SK-N-SH treated with all-trans-retinoic acid at 6 μM for 48 hours (cell line): ENCODE data around the gene OR4M1.
"Not testable (repeated sequence)": the region's sequence is repeated elsewhere in the genome, so short reads cannot be mapped to it uniquely, and the experiment has no call there.

ENCODE experiments used
- ATAC-seq: fragments of 200-7000 bp; cut with Tn5 transposase; 3 replicates; pipeline ENCODE4 v1.9.1; 2020; ENCODE audit warnings: mild to moderate bottlenecking, moderate library complexity
- ARNTL ChIP-seq: fragments of 450-650 bp; formaldehyde crosslinking; IDR thresholded peaks from 2 replicates; pipeline ENCODE4 v1.5.0; 2020; ENCODE audit warnings: low read depth, mild to moderate bottlenecking, moderate library complexity, borderline replicate concordance
- CSDC2 ChIP-seq: fragments of 250-450 bp; sonication (Bioruptor Pico); IDR thresholded peaks from 2 replicates; pipeline ENCODE4 v1.5.0; 2020; ENCODE audit warnings: mild to moderate bottlenecking, moderate library complexity
- ESRRG ChIP-seq: fragments of 250-450 bp; sonication (Bioruptor Pico); IDR thresholded peaks from 2 replicates; pipeline ENCODE4 v1.6.1; 2021; ENCODE audit warnings: mild to moderate bottlenecking
- GLIS3 ChIP-seq: fragments of 250-450 bp; sonication (Bioruptor Pico); IDR thresholded peaks from 2 replicates; pipeline ENCODE4 v1.5.0; 2020; ENCODE audit warnings: mild to moderate bottlenecking, moderate library complexity
- ISL1 ChIP-seq: fragments of 250-450 bp; sonication (Bioruptor Pico); IDR thresholded peaks from 2 replicates; pipeline ENCODE4 v2.1.2; 2022; ENCODE audit warnings: mild to moderate bottlenecking, moderate library complexity
- OSR1 ChIP-seq: fragments of 250-450 bp; sonication (Bioruptor Pico); IDR thresholded peaks from 2 replicates; pipeline ENCODE4 v1.8.0; 2022; ENCODE audit warnings: moderate library complexity, mild to moderate bottlenecking, inconsistent platforms
- RARB ChIP-seq: fragments of 250-450 bp; sonication (Bioruptor Pico); IDR thresholded peaks from 2 replicates; pipeline ENCODE4 v1.8.0; 2021; ENCODE audit warnings: mild to moderate bottlenecking, moderate library complexity
- TCF4 ChIP-seq: fragments of 250-450 bp; sonication (Bioruptor Pico); IDR thresholded peaks from 2 replicates; pipeline ENCODE4 v1.8.0; 2021; ENCODE audit warnings: mild to moderate bottlenecking, moderate library complexity, borderline replicate concordance
- TOX ChIP-seq: fragments of 250-450 bp; sonication (Bioruptor Pico); IDR thresholded peaks from 2 replicates; pipeline ENCODE4 v1.8.0; 2021; ENCODE audit warnings: mild to moderate bottlenecking, moderate library complexity, borderline replicate concordance
- ZC3H10 ChIP-seq: fragments of 250-450 bp; sonication (Bioruptor Pico); IDR thresholded peaks from 2 replicates; pipeline ENCODE4 v1.5.1; 2021; ENCODE audit warnings: mild to moderate bottlenecking, moderate library complexity
- ZFP3 ChIP-seq: fragments of 250-450 bp; sonication (Bioruptor Pico); IDR thresholded peaks from 2 replicates; pipeline ENCODE4 v1.5.0; 2020; ENCODE audit warnings: mild to moderate bottlenecking, moderate library complexity
- ZNF565 ChIP-seq: fragments of 450-650 bp; formaldehyde crosslinking; conservative IDR thresholded peaks from 2 replicates; pipeline ENCODE4 v1.5.0; 2020; ENCODE audit warnings: low read depth, mild to moderate bottlenecking, moderate library complexity
- ZNF8 ChIP-seq: fragments of 450-650 bp; formaldehyde crosslinking; IDR thresholded peaks from 2 replicates; pipeline ENCODE4 v1.5.0; 2020; ENCODE audit warnings: mild to moderate bottlenecking, moderate library complexity
- TF ChIP-seq, protein P1 (sequence below): fragments of 250-450 bp; sonication (Bioruptor Pico); IDR thresholded peaks from 2 replicates; pipeline ENCODE4 v1.8.0; 2020; ENCODE audit warnings: mild to moderate bottlenecking, moderate library complexity, borderline replicate concordance
- TF ChIP-seq, protein P2 (sequence below): fragments of 250-450 bp; sonication (Bioruptor Pico); IDR thresholded peaks from 2 replicates; pipeline ENCODE4 v1.5.1; 2020; ENCODE audit warnings: low read depth, mild to moderate bottlenecking, moderate library complexity
- TF ChIP-seq, protein P3 (sequence below): fragments of 250-450 bp; sonication (Bioruptor Pico); IDR thresholded peaks from 2 replicates; pipeline ENCODE4 v1.8.0; 2021; ENCODE audit warnings: low read depth, mild to moderate bottlenecking, moderate library complexity, borderline replicate concordance
- TF ChIP-seq, protein P4 (sequence below): fragments of 250-450 bp; sonication (Bioruptor Pico); IDR thresholded peaks from 2 replicates; pipeline ENCODE4 v1.5.0; 2020; ENCODE audit warnings: mild to moderate bottlenecking, moderate library complexity

The OR4M1 gene

DNA sequence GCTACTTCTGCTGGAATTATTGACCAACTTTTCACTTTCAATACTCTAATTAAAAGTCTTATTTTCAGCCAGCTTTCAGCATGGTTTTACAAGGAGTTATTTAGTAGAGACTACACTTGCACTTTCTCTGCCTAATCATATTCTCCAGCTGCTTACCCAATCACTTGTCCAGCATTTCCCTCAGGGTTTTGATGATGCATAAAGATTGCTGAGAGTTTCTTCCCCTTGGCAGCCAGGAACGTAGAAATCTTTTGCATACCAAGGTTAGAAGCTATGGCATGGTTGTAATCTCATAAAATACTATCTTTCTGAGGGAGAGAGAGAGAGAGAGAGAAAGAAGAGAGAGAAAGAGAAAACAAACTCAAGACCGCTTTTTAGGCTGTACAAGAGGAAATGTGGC lies 19.1 kb upstream of the OR4M1 start:
- TF ChIP-seq, protein P1, sequence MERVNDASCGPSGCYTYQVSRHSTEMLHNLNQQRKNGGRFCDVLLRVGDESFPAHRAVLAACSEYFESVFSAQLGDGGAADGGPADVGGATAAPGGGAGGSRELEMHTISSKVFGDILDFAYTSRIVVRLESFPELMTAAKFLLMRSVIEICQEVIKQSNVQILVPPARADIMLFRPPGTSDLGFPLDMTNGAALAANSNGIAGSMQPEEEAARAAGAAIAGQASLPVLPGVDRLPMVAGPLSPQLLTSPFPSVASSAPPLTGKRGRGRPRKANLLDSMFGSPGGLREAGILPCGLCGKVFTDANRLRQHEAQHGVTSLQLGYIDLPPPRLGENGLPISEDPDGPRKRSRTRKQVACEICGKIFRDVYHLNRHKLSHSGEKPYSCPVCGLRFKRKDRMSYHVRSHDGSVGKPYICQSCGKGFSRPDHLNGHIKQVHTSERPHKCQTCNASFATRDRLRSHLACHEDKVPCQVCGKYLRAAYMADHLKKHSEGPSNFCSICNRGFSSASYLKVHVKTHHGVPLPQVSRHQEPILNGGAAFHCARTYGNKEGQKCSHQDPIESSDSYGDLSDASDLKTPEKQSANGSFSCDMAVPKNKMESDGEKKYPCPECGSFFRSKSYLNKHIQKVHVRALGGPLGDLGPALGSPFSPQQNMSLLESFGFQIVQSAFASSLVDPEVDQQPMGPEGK, result no peak
- TF ChIP-seq ISL1 (CRISPR knock-in tag), result no peak
- TF ChIP-seq OSR1, result no peak
- TF ChIP-seq ZNF8 (CRISPR knock-in tag), result no peak
- TF ChIP-seq CSDC2, result no peak
- no peak for TF ChIP-seq ZC3H10 (CRISPR knock-in tag)
- no peak for TF ChIP-seq TCF4 (CRISPR knock-in tag)
- TF ChIP-seq GLIS3 (CRISPR knock-in tag), result no peak
- TF ChIP-seq, protein P2, sequence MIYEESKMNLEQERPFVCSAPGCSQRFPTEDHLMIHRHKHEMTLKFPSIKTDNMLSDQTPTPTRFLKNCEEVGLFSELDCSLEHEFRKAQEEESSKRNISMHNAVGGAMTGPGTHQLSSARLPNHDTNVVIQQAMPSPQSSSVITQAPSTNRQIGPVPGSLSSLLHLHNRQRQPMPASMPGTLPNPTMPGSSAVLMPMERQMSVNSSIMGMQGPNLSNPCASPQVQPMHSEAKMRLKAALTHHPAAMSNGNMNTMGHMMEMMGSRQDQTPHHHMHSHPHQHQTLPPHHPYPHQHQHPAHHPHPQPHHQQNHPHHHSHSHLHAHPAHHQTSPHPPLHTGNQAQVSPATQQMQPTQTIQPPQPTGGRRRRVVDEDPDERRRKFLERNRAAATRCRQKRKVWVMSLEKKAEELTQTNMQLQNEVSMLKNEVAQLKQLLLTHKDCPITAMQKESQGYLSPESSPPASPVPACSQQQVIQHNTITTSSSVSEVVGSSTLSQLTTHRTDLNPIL (CRISPR knock-in tag), result no peak
- no peak for TF ChIP-seq RARB (CRISPR knock-in tag)
- no peak for TF ChIP-seq ARNTL
- TF ChIP-seq, protein P3, sequence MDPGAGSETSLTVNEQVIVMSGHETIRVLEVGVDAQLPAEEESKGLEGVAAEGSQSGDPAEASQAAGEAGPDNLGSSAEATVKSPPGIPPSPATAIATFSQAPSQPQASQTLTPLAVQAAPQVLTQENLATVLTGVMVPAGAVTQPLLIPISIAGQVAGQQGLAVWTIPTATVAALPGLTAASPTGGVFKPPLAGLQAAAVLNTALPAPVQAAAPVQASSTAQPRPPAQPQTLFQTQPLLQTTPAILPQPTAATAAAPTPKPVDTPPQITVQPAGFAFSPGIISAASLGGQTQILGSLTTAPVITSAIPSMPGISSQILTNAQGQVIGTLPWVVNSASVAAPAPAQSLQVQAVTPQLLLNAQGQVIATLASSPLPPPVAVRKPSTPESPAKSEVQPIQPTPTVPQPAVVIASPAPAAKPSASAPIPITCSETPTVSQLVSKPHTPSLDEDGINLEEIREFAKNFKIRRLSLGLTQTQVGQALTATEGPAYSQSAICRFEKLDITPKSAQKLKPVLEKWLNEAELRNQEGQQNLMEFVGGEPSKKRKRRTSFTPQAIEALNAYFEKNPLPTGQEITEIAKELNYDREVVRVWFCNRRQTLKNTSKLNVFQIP (CRISPR knock-in tag), result no peak
- TF ChIP-seq, protein P4, sequence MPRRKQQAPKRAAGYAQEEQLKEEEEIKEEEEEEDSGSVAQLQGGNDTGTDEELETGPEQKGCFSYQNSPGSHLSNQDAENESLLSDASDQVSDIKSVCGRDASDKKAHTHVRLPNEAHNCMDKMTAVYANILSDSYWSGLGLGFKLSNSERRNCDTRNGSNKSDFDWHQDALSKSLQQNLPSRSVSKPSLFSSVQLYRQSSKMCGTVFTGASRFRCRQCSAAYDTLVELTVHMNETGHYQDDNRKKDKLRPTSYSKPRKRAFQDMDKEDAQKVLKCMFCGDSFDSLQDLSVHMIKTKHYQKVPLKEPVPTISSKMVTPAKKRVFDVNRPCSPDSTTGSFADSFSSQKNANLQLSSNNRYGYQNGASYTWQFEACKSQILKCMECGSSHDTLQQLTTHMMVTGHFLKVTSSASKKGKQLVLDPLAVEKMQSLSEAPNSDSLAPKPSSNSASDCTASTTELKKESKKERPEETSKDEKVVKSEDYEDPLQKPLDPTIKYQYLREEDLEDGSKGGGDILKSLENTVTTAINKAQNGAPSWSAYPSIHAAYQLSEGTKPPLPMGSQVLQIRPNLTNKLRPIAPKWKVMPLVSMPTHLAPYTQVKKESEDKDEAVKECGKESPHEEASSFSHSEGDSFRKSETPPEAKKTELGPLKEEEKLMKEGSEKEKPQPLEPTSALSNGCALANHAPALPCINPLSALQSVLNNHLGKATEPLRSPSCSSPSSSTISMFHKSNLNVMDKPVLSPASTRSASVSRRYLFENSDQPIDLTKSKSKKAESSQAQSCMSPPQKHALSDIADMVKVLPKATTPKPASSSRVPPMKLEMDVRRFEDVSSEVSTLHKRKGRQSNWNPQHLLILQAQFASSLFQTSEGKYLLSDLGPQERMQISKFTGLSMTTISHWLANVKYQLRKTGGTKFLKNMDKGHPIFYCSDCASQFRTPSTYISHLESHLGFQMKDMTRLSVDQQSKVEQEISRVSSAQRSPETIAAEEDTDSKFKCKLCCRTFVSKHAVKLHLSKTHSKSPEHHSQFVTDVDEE, result no peak
- no peak for TF ChIP-seq ZFP3 (CRISPR knock-in tag)
- no peak for TF ChIP-seq ZNF565 (CRISPR knock-in tag)
- TF ChIP-seq TOX, result no peak
- no peak for TF ChIP-seq ESRRG (CRISPR knock-in tag)
- ATAC-seq, result no peak

DNA sequence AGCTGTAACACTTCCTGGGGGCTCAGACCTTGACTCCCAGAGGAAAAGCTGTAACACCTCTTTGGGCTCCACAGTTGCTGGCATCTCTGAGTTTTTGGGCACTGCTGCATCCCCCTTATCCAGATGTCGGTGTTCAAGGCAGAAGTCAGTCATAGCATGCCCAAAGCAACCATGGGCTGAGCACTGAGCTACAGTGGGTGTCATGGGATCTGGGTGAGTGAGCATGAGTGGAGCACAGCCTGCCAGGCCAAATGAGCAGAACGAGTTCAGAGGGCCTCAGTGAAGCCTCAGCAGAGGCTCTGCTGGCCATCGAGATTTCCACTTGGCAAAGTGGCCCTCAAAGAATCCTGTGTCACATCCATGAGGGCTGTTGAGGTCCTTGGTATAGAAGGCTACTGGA lies 1.8 kb upstream of the OR4M1 start:
- not testable (repeated sequence) for ATAC-seq

DNA sequence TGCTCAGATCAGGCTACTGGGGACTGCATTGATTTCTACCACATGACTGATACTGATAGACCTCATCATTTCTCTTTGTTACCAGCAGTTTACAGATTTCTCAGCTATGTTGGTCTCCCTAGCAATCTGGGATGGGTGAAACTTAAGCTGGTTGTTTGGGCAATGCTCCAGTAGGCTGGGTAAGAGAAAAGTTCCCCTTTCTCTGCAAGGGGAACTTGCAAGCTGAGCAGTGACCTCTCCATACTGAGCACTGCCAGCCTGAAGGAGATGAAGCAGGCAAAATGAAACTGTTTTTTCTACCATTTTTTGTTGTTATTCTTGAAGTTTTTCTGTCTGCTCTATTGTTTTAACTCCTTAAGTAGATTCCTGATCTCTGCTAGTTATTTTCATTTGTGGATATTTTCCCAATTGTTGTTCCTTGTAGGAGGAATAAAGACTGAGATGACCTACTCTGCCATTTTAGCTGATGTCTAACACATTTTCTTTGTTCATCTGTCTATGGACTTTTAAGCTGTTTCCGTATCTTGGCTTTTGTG lies 1.3 kb upstream of the OR4M1 start:
- ATAC-seq, result no peak
- TF ChIP-seq ESRRG (CRISPR knock-in tag), result no peak
- TF ChIP-seq GLIS3 (CRISPR knock-in tag), result no peak
- no peak for TF ChIP-seq CSDC2
- TF ChIP-seq, protein P1, result no peak
- TF ChIP-seq ARNTL, result no peak
- TF ChIP-seq RARB (CRISPR knock-in tag), result no peak
- TF ChIP-seq ISL1 (CRISPR knock-in tag), result no peak
- no peak for TF ChIP-seq OSR1
- no peak for TF ChIP-seq ZFP3 (CRISPR knock-in tag)

DNA sequence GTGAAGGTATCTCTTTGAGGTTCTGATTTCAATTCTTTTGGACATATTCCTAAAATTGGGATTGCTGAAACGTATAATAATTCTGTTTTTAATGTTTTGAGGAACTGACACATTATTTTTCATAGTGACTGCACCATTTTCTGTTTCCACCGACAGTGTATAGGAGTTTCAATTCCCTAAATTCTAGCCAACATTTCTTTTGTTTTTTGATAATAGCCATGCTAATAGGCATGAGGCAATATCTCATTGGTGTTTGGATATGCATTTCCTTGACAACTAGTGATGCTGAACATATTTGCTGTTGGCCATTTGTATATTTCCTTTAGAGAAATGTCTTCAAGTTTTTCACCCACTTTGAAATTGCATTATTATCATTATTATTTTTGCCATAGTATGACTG lies 850 bp upstream of the OR4M1 start:
- not testable (repeated sequence) for ATAC-seq

DNA sequence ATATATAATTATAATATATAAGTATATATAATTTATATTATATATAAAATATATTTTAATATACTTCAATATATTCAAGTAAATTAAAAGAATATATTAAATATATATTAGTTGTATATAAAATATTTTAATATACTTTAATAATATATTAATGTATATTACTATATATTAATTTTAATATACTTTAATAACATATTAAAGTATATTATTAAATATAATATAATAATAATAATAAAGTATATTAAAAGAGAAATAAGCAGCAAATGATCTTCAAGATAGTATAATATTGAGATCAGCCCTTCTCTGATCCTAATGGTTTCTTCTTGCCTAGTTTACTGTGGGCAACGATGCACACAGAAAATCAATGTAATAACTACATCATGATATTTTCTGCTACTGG lies 2.3 kb downstream of the OR4M1 start:
- TF ChIP-seq ARNTL (no peak), TCF4 (CRISPR knock-in tag) (no peak), CSDC2 (no peak)
- TF ChIP-seq, protein P2 (CRISPR knock-in tag), result no peak
- no peak for ATAC-seq

DNA sequence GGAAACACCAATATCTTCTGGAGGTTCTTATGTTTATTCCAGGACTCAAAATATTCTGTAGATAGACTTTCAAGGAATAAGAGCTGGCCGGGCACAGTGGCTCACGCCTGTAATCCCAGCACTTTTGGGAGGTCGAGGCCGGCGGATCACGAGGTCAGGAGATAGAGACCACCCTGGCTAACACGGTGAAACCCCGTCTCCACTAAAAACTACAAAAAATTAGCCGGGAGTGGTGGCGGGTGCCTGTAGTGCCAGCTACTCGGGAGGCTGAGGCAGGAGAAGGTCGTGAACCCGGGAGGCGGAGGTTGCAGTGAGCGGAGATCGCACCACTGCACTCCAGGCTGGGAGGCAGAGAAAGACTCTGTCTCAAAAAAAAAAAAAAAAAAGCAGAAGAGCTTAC lies 12.5 kb downstream of the OR4M1 start:
- ATAC-seq, result not testable (repeated sequence)

DNA sequence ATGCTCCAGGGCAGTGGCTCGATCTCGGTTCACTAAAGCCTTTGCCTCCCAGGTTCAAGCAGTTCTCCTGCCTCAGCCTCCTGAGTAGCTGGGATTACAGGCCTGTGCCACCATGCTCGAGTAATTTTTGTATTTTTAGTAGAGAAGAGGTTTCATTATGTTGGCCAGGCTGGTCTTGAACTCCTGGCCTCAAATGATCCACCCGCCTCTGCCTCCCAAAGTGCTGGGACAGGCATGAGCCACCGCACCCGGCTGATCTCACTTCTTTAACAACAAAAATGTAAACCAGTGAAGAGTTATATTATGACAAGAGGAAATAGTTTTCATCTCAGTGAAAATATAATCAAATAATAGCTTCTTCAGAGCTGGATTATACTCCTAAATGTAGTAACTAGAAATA lies 14.0 kb downstream of the OR4M1 start:
- not testable (repeated sequence) for ATAC-seq

DNA sequence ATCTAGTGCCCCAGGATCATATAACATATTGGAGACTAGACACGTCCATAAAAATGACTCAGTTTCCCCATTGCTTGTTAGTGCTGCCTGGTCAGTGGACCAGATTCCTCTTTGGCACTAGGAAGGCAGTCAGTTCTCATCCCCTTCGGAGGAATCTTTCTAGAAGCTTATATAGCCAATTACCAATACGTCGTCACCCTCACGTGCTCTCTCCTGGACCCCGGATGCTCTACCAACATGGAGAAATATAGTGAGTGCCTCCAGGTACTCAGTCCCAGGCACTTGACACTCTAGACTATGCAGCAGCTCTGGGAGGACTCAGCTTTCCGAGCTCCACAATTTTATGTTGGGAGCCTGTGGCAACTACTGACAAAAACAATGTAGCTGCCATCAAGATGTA lies 14.8 kb downstream of the OR4M1 start:
- not testable (repeated sequence) for ATAC-seq
